Kidney epithelial cell (primary cell): ENCODE data around the gene FRS3. TPM values are rescaled to one million over a fixed set of nuclear protein-coding genes. Genes with fewer than 3 reads are reported as not detected.

ENCODE experiments used
- DNase-seq: peaks from one replicate; pipeline ENCODE4 v3.0.0-alpha.2; 2010; ENCODE audit warnings: low read depth
- H3K27me3 ChIP-seq: 2 replicates; pipeline ENCODE4 v1.6.0; 2011; ENCODE audit warnings: low read length; ENCODE audit not compliant: control insufficient read depth, insufficient read depth
- H3K36me3 ChIP-seq: 2 replicates; pipeline ENCODE4 v1.5.1; 2011; ENCODE audit warnings: low read length; ENCODE audit not compliant: control insufficient read depth, insufficient read depth
- H3K4me3 ChIP-seq: 2 replicates; pipeline ENCODE4 v1.5.1; 2011; ENCODE audit warnings: low read depth, mild to moderate bottlenecking, control low read depth, low read length
- CTCF ChIP-seq: IDR thresholded peaks from 2 replicates; pipeline ENCODE4 v1.5.1; 2011; ENCODE audit warnings: mild to moderate bottlenecking, moderate library complexity, low read length, control low read depth, inconsistent platforms; ENCODE audit not compliant: insufficient read depth, poor library complexity, severe bottlenecking
- total RNA-seq: library from RNA; depleted of rRNA; stranded (reverse); fragments of >200 nt; gene quantifications from 2 replicates; pipeline ENCODE4 v1.2.3, GENCODE V29; 2015

FRS3 gene
- total RNA-seq, 1 donor from 2014 or later: 2.1 TPM

- no peak for TF ChIP-seq CTCF
- Histone ChIP-seq H3K27me3 (peaks cover 5% of the 10 kb centered on the region), H3K36me3 (no peaks in the 10 kb centered on the region), H3K4me3 (no peak overlapping the region)
- DNase-seq: no peak
Observed at GRCh38 chr6:41759106-41759904, 20.4 kb downstream of the FRS3 start.

- TF ChIP-seq CTCF: no peak
- no peak for DNase-seq
- H3K4me3 ChIP-seq: no peak overlapping the region
- peaks cover 5% of the 10 kb centered on the region for H3K27me3 ChIP-seq
- no peaks in the 10 kb centered on the region for H3K36me3 ChIP-seq
Observed at GRCh38 chr6:41758641-41759035, 21.1 kb downstream of the FRS3 start.

- no peak overlapping the region for H3K4me3 ChIP-seq
- H3K27me3 ChIP-seq: peaks cover 5% of the 10 kb centered on the region
Observed at GRCh38 chr6:41757931-41758640, 21.6 kb downstream of the FRS3 start.

GRCh38 chr6:41757271-41757670 is 22.4 kb downstream of the FRS3 start:
- H3K27me3 ChIP-seq: peaks cover 5% of the 10 kb centered on the region
- no peak for DNase-seq
- no peak overlapping the region for H3K4me3 ChIP-seq
- no peak for TF ChIP-seq CTCF
- no peaks in the 10 kb centered on the region for H3K36me3 ChIP-seq

More at GRCh38 chr6:41757931-41758640, 21.6 kb downstream of the FRS3 start:
- TF ChIP-seq CTCF: no peak
- no peak for DNase-seq
- no peaks in the 10 kb centered on the region for H3K36me3 ChIP-seq

- H3K36me3 ChIP-seq: no peaks in the 10 kb centered on the region
Observed at GRCh38 chr6:41756354-41756753, 23.3 kb downstream of the FRS3 start.

More at GRCh38 chr6:41756354-41756753, 23.3 kb downstream of the FRS3 start:
- Histone ChIP-seq H3K4me3 (no peak overlapping the region), H3K27me3 (peaks cover 5% of the 10 kb centered on the region)
- no peak for TF ChIP-seq CTCF
- no peak for DNase-seq
